Calu3 (cell line): ENCODE data around the gene SSRP1. TPM values are rescaled to one million over a fixed set of nuclear protein-coding genes. Genes with fewer than 3 reads are reported as not detected.

Source experiments
- BruUV-seq: library from RNA; stranded (reverse); fragments of 400-500 nt; replicated peaks from 2 replicates; lab custom pipeline; 2021; lab: Mats Ljungman, UMichigan
- CTCF ChIA-PET: fragments of 300-600 bp; sonication (Branson Sonifier 250); formaldehyde crosslinking; loops from one replicate; lab custom pipeline; 2022; ENCODE audit warnings: antibody characterized with exemption; lab: Charles Lee
- DNase-seq: peaks from one replicate; pipeline ENCODE4 v3.0.0; 2022
- H3K27ac Mint-ChIP-seq: one replicate; pipeline ENCODE4 v1.8.0; 2022; ENCODE audit warnings: mixed read lengths; ENCODE audit not compliant: unreplicated experiment
- H3K27me3 Mint-ChIP-seq: one replicate; pipeline ENCODE4 v1.8.0; 2022; ENCODE audit warnings: mixed read lengths; ENCODE audit not compliant: unreplicated experiment
- H3K36me3 Mint-ChIP-seq: one replicate; pipeline ENCODE4 v1.8.0; 2022; ENCODE audit warnings: mild to moderate bottlenecking, moderate library complexity, mixed read lengths; ENCODE audit not compliant: insufficient read depth, unreplicated experiment
- H3K4me1 Mint-ChIP-seq: one replicate; pipeline ENCODE4 v1.8.0; 2022; ENCODE audit warnings: mild to moderate bottlenecking, low read depth, mixed read lengths; ENCODE audit not compliant: unreplicated experiment
- H3K4me3 Mint-ChIP-seq: one replicate; pipeline ENCODE4 v1.8.0; 2022; ENCODE audit warnings: mild to moderate bottlenecking, low read depth, moderate library complexity, mixed read lengths; ENCODE audit not compliant: unreplicated experiment
- H3K9me3 Mint-ChIP-seq: one replicate; pipeline ENCODE4 v1.8.0; 2022; ENCODE audit warnings: low read depth, mixed read lengths; ENCODE audit not compliant: unreplicated experiment
- CTCF ChIP-seq: fragments of 200-600 bp; IDR thresholded peaks from one replicate; pipeline ENCODE4 v1.8.0; 2022; ENCODE audit warnings: antibody characterized with exemption; ENCODE audit not compliant: unreplicated experiment
- intact Hi-C: fragments of 100-400 bp; cut with micrococcal nuclease; formaldehyde crosslinking; loops from one replicate; pipeline ENCODE4 v1.10.0; 2022; ENCODE audit not compliant: unreplicated experiment
- total RNA-seq: library from RNA; stranded (reverse); gene quantifications from 2 replicates; pipeline ENCODE4 v1.2.3, GENCODE V29; 2022

Gene SSRP1
- total RNA-seq, 1 experiment from 2014 or later: 145 TPM

GRCh38 chr11:57323855-57324153 is 11.9 kb downstream of the SSRP1 start:
- DNase-seq: no peak
- intact Hi-C loops: no loop called here
- peaks cover 66% of the 10 kb centered on the region for H3K4me1 Mint-ChIP-seq
- peak overlapping the region; percentile 86 for H3K4me3 Mint-ChIP-seq
- H3K27ac Mint-ChIP-seq: peak overlapping the region; percentile 98
- peaks cover 81% of the 10 kb centered on the region for H3K36me3 Mint-ChIP-seq
- no TSS peak for BruUV-seq
- H3K9me3 Mint-ChIP-seq: no peaks in the 10 kb centered on the region
- no peaks in the 10 kb centered on the region for H3K27me3 Mint-ChIP-seq
- CTCF ChIA-PET: interaction anchor here (0.7 kb wide), 1 partner anchor 12 kb away, joined by 3 read pairs; no protein-coding TSS in a partner anchor
- TF ChIP-seq CTCF: no peak

DNA sequence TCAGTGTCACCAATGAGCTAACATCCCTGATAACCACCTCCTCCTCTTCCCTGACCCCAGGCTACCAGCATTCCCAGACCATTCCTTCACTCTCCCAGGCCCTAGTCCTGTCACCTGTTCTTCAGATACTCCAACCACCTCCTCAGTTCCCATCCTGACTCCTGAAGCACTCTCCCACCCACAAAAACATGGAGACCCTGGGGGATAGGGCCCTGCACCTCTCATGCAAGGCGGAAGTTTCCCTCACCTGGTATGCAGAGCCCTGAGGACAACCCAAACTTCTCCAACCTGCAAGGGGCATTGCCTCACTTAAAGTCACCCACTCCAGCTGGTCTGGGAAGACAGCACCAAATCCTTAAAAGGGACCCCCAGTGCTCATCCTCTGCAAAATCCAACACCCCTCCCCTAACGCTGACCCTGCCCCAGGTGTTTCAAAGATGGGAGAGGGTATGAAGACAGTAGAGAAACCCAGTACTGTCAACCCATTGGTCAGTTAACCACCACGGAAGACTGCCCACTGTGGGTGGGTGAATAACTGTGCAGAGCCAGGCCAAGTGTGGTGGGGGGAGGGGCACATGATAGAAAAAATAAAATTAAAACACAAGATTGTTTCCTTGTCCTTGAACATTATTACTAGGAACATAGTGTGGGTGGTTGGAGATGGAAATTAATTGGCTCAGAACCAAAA is 12.4 kb downstream of the SSRP1 start:
- intact Hi-C loops: no loop called here
- Mint-ChIP-seq H3K36me3 (peaks cover 76% of the 10 kb centered on the region), H3K4me1 (peaks cover 61% of the 10 kb centered on the region), H3K9me3 (no peaks in the 10 kb centered on the region), H3K27ac (peak overlapping the region; percentile 98), H3K27me3 (no peaks in the 10 kb centered on the region), H3K4me3 (peak overlapping the region; percentile 86)
- no peak for TF ChIP-seq CTCF
- DNase-seq: no peak
- CTCF ChIA-PET: interaction anchor here (3.0 kb wide), 1 partner anchor 11 kb away, joined by 17 read pairs; no protein-coding TSS in a partner anchor
- BruUV-seq: no TSS peak

DNA sequence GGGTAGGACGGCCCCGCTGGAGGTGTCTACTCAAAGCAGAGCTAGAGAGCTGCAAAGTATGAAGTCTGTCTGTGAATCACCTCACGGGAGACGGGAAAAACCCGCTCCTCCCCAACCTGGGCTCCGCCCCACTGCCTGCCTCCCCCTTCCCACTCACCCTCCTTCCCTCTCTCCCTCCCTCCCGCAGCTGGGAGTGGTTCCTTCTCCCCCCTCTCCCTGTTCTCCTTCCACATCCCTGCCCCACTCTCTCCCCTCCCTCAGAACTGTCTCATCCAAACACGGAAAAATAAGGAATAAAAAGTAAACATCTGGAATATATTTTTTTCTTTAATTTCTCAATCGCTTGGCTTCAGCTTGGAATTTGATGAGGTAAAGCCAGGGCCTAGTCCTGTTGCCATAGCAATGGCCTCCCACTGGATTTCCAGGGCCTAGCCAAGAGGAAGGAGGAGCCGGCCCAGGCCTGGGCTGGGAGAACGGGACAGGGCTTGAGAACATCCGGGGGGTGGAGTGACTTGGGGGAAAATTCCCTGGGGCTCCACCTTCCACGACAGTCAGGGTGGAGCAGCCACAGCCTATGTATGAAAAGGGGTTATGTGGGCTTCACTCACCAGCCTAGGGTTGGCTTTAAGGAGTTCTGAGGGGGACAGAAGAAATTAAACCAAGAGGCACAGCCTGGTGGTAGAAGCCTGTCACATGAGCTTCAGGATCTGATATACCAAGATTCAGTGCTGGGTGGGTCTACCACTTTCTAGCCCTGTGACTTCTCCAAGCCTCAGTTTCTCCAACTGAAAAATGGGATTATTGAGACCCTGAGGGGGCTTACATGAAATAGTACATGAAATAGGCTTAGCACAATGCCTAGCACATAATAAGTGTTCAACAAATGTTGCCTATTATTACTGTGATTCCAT is 13.2 kb downstream of the SSRP1 start:
- intact Hi-C loops: no loop called here
- BruUV-seq: TSS peak; percentile 12
- CTCF ChIA-PET: interaction anchor here (0.6 to 3.0 kb wide), 5 partner anchors 10 to 1748 kb away, joined by 3 to 17 read pairs (median 4); partner anchors contain the start of gene SLC43A1
- no peaks in the 10 kb centered on the region for H3K27me3 Mint-ChIP-seq
- H3K27ac Mint-ChIP-seq: peak overlapping the region; percentile 98
- TF ChIP-seq CTCF: no peak
- peaks cover 73% of the 10 kb centered on the region for H3K36me3 Mint-ChIP-seq
- H3K9me3 Mint-ChIP-seq: no peaks in the 10 kb centered on the region
- H3K4me1 Mint-ChIP-seq: peaks cover 56% of the 10 kb centered on the region
- H3K4me3 Mint-ChIP-seq: peak overlapping the region; percentile 86
- DNase-seq: peak; percentile 83

DNA sequence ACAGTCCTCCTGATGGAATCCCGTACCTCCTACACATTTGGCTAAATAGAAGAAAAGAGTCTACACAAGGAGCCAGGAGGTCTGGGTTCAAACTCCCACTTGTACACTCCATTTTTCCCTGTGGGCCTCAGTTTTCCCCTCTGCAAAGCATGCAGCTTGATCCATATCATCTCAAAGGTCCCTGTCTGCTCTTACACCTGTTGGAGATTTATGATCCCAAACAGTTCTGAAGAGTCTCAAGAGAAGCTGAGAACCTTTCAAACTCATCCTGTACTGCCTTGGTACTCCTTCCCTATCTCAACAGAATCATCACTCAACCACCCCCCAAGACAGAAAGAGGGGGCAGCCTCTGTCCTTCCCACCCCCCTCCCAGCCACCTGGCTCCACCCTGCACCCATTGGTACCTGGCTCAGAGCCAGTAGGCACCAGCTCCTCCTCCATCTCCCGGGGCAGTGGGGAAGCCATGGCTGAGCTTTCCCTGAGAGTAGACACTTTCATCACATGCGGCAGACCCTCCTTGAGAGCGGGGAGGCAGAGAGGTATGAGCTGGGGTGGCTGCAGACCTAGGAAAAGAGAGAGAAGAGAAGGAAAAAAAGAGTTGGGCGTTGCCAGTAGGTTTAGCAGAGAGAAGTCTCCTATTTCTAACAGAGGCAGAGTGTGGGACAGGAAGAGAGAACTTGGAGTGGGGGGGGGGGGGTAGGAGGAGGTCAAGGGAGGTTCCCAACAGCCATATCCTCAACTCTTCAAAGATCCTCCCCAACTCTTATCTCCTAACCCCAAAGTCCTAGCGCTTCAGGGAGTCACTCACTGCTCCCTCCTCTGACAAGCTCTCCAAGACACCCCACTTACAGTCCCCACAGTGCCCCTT is 14.1 kb downstream of the SSRP1 start:
- peak overlapping the region; percentile 86 for H3K4me3 Mint-ChIP-seq
- H3K9me3 Mint-ChIP-seq: no peaks in the 10 kb centered on the region
- peaks cover 47% of the 10 kb centered on the region for H3K4me1 Mint-ChIP-seq
- BruUV-seq: no TSS peak
- no peak for DNase-seq
- CTCF ChIA-PET: interaction anchor here (0.6 to 3.0 kb wide), 6 partner anchors 9 to 1855 kb away, joined by 3 to 17 read pairs (median 5); partner anchors contain the start of gene SLC43A1
- H3K27me3 Mint-ChIP-seq: no peaks in the 10 kb centered on the region
- TF ChIP-seq CTCF: no peak
- intact Hi-C loops: no loop called here
- peak overlapping the region; percentile 98 for H3K27ac Mint-ChIP-seq
- H3K36me3 Mint-ChIP-seq: peaks cover 65% of the 10 kb centered on the region
